HL-60 (cell line): ENCODE measurements around the gene SMAP2.
"Not testable (repeated sequence)": the region's sequence is repeated elsewhere in the genome, so short reads cannot be mapped to it uniquely, and the experiment has no call there.

Source experiments
- CTCF ChIP-seq: IDR thresholded peaks from one replicate; pipeline ENCODE4 v1.5.1; 2011; ENCODE audit warnings: low read length, control low read depth, inconsistent platforms; ENCODE audit not compliant: insufficient read depth
- GABPA ChIP-seq: IDR thresholded peaks from 2 replicates; pipeline ENCODE4 v1.6.1; 2012; ENCODE audit warnings: low read depth
- POLR2AphosphoS5 ChIP-seq: IDR thresholded peaks from 2 replicates; pipeline ENCODE4 v1.6.1; 2012; ENCODE audit warnings: low read depth
- REST ChIP-seq: IDR thresholded peaks from 2 replicates; pipeline ENCODE4 v1.6.1; 2012; ENCODE audit warnings: low read depth; ENCODE audit not compliant: insufficient replicate concordance
- SPI1 ChIP-seq: IDR thresholded peaks from 2 replicates; pipeline ENCODE4 v1.6.1; 2012; ENCODE audit warnings: low read depth, mild to moderate bottlenecking, borderline replicate concordance

GRCh38 chr1:40342381-40342717 lies 31.2 kb upstream of the SMAP2 start:
- not testable (repeated sequence) for TF ChIP-seq CTCF, SPI1, GABPA, POLR2AphosphoS5, REST
